Calu3 (cell line): ENCODE results near the gene CDK5RAP3. TPM values are rescaled to one million over a fixed set of nuclear protein-coding genes. Genes with fewer than 3 reads are reported as not detected.
A peak's percentile ranks its signal among the peaks of the same experiment; 100 is the strongest.

Source experiments
- BruUV-seq: library from RNA; stranded (reverse); fragments of 400-500 nt; replicated peaks from 2 replicates; lab custom pipeline; 2021; lab: Mats Ljungman, UMichigan
- CTCF ChIA-PET: fragments of 300-600 bp; sonication (Branson Sonifier 250); formaldehyde crosslinking; loops from one replicate; lab custom pipeline; 2022; ENCODE audit warnings: antibody characterized with exemption; lab: Charles Lee
- DNase-seq: peaks from one replicate; pipeline ENCODE4 v3.0.0; 2022
- H3K27ac Mint-ChIP-seq: one replicate; pipeline ENCODE4 v1.8.0; 2022; ENCODE audit warnings: mixed read lengths; ENCODE audit not compliant: unreplicated experiment
- H3K27me3 Mint-ChIP-seq: one replicate; pipeline ENCODE4 v1.8.0; 2022; ENCODE audit warnings: mixed read lengths; ENCODE audit not compliant: unreplicated experiment
- H3K36me3 Mint-ChIP-seq: one replicate; pipeline ENCODE4 v1.8.0; 2022; ENCODE audit warnings: mild to moderate bottlenecking, moderate library complexity, mixed read lengths; ENCODE audit not compliant: insufficient read depth, unreplicated experiment
- H3K4me1 Mint-ChIP-seq: one replicate; pipeline ENCODE4 v1.8.0; 2022; ENCODE audit warnings: mild to moderate bottlenecking, low read depth, mixed read lengths; ENCODE audit not compliant: unreplicated experiment
- H3K4me3 Mint-ChIP-seq: one replicate; pipeline ENCODE4 v1.8.0; 2022; ENCODE audit warnings: mild to moderate bottlenecking, low read depth, moderate library complexity, mixed read lengths; ENCODE audit not compliant: unreplicated experiment
- H3K9me3 Mint-ChIP-seq: one replicate; pipeline ENCODE4 v1.8.0; 2022; ENCODE audit warnings: low read depth, mixed read lengths; ENCODE audit not compliant: unreplicated experiment
- intact Hi-C: fragments of 100-400 bp; cut with micrococcal nuclease; formaldehyde crosslinking; loops from one replicate; pipeline ENCODE4 v1.10.0; 2022; ENCODE audit not compliant: unreplicated experiment
- total RNA-seq: library from RNA; stranded (reverse); gene quantifications from 2 replicates; pipeline ENCODE4 v1.2.3, GENCODE V29; 2022
- TF ChIP-seq, protein P1 (sequence below): fragments of 200-600 bp; IDR thresholded peaks from one replicate; pipeline ENCODE4 v1.8.0; 2022; ENCODE audit warnings: antibody characterized with exemption; ENCODE audit not compliant: unreplicated experiment

CDK5RAP3 gene
- total RNA-seq, 1 experiment from 2014 or later, result 431 TPM

DNA sequence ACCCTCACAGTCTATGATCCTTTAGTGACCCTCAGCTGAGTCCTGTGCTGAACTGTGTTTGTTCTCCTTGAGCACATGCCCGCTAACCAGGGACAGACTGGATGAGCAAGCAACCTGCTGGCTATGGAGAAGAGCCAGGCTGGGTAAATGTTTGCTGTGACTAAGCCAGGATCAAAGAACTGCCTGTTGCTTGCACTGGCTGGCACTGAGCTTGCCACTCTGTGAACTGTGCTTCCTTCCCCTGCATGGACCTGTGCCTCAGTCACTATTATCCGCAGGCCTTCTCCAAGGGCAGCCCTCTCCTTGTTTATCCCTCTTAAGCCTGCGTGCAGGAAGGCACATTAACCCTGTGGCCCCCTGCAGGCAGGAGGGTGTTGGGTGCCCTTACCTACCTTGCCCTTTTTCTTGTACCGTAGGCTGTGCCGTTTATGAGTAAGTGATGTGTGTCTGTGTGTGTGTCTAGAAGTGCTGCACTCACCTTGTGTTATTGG, 22.2 kb upstream of the CDK5RAP3 start:
- BruUV-seq, result no TSS peak
- DNase-seq, result peak; percentile 45
- CTCF ChIA-PET, result interaction anchor here (1.4 to 5.0 kb wide), 7 partner anchors 8 to 69 kb away, joined by 3 to 140 read pairs (median 14); partner anchors contain the start of genes CDK5RAP3 and PRR15L
- H3K9me3 Mint-ChIP-seq, result no peaks in the 10 kb centered on the region
- peaks cover 63% of the 10 kb centered on the region for H3K36me3 Mint-ChIP-seq
- peak overlapping the region; percentile 21 for H3K27ac Mint-ChIP-seq
- H3K27me3 Mint-ChIP-seq, result no peaks in the 10 kb centered on the region
- H3K4me1 Mint-ChIP-seq, result peaks cover 77% of the 10 kb centered on the region
- intact Hi-C loops, result loop anchor here (1.0 to 10.0 kb wide), 4 partner anchors 22 to 104 kb away; partner anchors contain the start of genes SCRN2 and SP2
- TF ChIP-seq, protein P1, sequence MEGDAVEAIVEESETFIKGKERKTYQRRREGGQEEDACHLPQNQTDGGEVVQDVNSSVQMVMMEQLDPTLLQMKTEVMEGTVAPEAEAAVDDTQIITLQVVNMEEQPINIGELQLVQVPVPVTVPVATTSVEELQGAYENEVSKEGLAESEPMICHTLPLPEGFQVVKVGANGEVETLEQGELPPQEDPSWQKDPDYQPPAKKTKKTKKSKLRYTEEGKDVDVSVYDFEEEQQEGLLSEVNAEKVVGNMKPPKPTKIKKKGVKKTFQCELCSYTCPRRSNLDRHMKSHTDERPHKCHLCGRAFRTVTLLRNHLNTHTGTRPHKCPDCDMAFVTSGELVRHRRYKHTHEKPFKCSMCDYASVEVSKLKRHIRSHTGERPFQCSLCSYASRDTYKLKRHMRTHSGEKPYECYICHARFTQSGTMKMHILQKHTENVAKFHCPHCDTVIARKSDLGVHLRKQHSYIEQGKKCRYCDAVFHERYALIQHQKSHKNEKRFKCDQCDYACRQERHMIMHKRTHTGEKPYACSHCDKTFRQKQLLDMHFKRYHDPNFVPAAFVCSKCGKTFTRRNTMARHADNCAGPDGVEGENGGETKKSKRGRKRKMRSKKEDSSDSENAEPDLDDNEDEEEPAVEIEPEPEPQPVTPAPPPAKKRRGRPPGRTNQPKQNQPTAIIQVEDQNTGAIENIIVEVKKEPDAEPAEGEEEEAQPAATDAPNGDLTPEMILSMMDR, result no peak
- H3K4me3 Mint-ChIP-seq, result peak overlapping the region; percentile 17

DNA sequence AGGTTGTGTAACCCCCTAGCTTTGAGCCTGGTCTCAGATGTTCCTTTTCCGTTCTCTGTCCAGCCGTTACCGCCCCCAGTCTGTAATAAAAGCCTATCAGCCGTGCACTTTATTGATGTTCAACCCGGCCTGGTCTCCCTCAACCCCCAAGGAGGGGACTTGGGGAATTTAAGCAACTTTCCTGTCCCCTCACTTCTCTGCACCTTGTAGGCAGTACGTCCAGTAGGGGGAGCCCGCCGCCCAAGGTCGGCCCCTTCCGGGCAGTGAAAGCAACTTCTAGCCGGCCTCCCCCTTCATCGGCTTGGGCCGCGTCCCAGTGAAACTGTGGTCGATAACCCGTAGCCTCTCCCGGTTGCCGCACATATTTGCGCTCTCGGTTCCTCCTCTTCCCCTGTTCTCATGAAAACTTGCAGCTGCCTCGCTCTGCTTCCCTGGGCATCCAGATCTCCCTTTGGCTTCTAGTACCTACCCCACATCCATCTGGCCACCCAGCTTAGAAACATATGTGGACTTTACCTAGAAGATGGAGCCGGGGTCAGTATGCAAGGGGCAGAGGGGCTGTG, 21.6 kb upstream of the CDK5RAP3 start:
- BruUV-seq, result no TSS peak
- H3K27me3 Mint-ChIP-seq, result no peaks in the 10 kb centered on the region
- no peaks in the 10 kb centered on the region for H3K9me3 Mint-ChIP-seq
- H3K36me3 Mint-ChIP-seq, result peaks cover 64% of the 10 kb centered on the region
- H3K4me3 Mint-ChIP-seq, result peak overlapping the region; percentile 17
- CTCF ChIA-PET, result interaction anchor here (1.0 to 5.0 kb wide), 12 partner anchors 8 to 69 kb away, joined by 3 to 140 read pairs (median 9); partner anchors contain the start of genes CDK5RAP3, PNPO, PRR15L and SP2
- peaks cover 80% of the 10 kb centered on the region for H3K4me1 Mint-ChIP-seq
- H3K27ac Mint-ChIP-seq, result peak overlapping the region; percentile 21
- intact Hi-C loops, result loop anchor here (1.0 to 10.0 kb wide), 4 partner anchors 21 to 104 kb away; partner anchors contain the start of genes SCRN2 and SP2
- TF ChIP-seq, protein P1, result peak; percentile 98
- DNase-seq, result peak; percentile 99

DNA sequence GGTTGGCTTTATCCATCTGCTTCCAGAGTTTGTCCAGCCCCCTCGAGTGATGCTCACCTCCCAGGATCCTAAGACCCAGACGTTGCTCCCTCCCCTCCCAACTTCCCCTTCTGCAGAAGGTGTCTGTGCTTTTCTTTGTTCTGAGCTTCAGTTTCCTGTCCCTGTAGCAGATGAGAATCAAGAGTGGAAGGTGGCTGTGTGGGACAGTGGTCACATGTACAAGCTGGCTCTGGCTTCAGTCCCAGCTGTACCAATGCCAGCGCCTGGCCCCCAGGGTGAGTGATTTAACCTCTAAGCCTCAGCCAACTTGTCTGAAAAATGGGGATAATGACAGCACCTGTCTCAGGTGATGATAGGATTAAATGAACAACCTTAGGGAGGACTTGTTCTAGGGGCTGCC, 21.0 kb upstream of the CDK5RAP3 start:
- peaks cover 71% of the 10 kb centered on the region for H3K36me3 Mint-ChIP-seq

DNA sequence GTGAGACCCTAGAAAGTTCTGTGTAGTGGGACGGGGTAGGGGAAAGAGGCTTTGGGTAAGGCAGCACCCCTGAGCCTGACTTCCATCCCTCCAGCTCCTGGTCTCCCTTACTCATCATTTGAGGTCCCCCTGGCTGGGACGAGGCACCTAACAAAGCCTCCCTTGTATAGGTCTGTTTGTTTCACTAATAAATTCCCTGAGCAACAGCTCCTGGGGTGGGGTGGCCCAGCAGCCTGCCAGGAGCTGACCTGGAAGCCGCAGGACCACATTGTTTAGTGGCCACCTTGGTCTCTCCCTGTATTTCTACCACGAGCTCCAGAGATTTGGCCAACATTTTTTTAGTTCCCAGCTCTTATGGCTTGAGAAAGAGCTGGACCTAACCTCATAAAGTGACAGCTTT, 20.5 kb upstream of the CDK5RAP3 start:
- TF ChIP-seq, protein P1, result no peak
- Mint-ChIP-seq H3K36me3 (peaks cover 76% of the 10 kb centered on the region), H3K27me3 (no peaks in the 10 kb centered on the region), H3K4me3 (peak overlapping the region; percentile 17), H3K27ac (peak overlapping the region; percentile 21), H3K9me3 (no peaks in the 10 kb centered on the region), H3K4me1 (peaks cover 83% of the 10 kb centered on the region)
- intact Hi-C loops, result no loop called here
- DNase-seq, result peak; percentile 84
- CTCF ChIA-PET, result interaction anchor here (0.9 to 5.0 kb wide), 14 partner anchors 7 to 106 kb away, joined by 3 to 140 read pairs (median 8); partner anchors contain the start of genes CDK5RAP3, NFE2L1, PNPO and PRR15L
- BruUV-seq, result no TSS peak

More for the DNA sequence above, 21.0 kb upstream of the CDK5RAP3 start:
- peak overlapping the region; percentile 21 for H3K27ac Mint-ChIP-seq
- peaks cover 83% of the 10 kb centered on the region for H3K4me1 Mint-ChIP-seq
- TF ChIP-seq, protein P1, result no peak
- intact Hi-C loops, result loop anchor here (1.0 to 10.0 kb wide), 4 partner anchors 20 to 105 kb away; partner anchors contain the start of genes SCRN2 and SP2
- H3K4me3 Mint-ChIP-seq, result peak overlapping the region; percentile 17
- H3K27me3 Mint-ChIP-seq, result no peaks in the 10 kb centered on the region
- CTCF ChIA-PET, result interaction anchor here (0.5 to 5.0 kb wide), 16 partner anchors 7 to 660 kb away, joined by 3 to 140 read pairs (median 7); partner anchors contain the start of genes CDK5RAP3, NFE2L1, PNPO and PRR15L
- DNase-seq, result peak; percentile 57
- no TSS peak for BruUV-seq
- no peaks in the 10 kb centered on the region for H3K9me3 Mint-ChIP-seq
